Natural killer cell treated with Interleukin-12 subunit alpha and Interleukin-12 subunit beta and Interleukin-15 and Interleukin-18, amount 100 ng/mL, for 72 hours (primary cell): Measurements from ENCODE around the gene MRPS34. TPM values are rescaled to one million over a fixed set of nuclear protein-coding genes. Genes with fewer than 3 reads are reported as not detected.
A peak's percentile ranks its signal among the peaks of the same experiment; 100 is the strongest.
"Not testable (repeated sequence)": the region's sequence is repeated elsewhere in the genome, so short reads cannot be mapped to it uniquely, and the experiment has no call there.

Experiments
- ATAC-seq, 2 donors: fragments of 150-1000 bp; cut with Tn5 transposase in 1 of 2; sonication (Bioruptor Pico), chemical (Tn5 transposase) in 1 of 2; 2 replicates each; pipeline ENCODE4 v1.10.0; 2021
- DNase-seq: peaks from one replicate; pipeline ENCODE4 v3.0.0; 2022; ENCODE audit warnings: low spot score
- H3K27ac Mint-ChIP-seq, 2 donors: 1 replicate in 1 of 2; 2 replicates in 1 of 2; pipeline ENCODE4 v1.8.0; 2022; ENCODE audit warnings: mixed read lengths in 2 of 2, mild to moderate bottlenecking in 1 of 2, moderate library complexity in 1 of 2
- H3K27me3 Mint-ChIP-seq, 2 donors: 1 replicate in 1 of 2; 2 replicates in 1 of 2; pipeline ENCODE4 v1.8.0; 2022; ENCODE audit warnings: mixed read lengths in 2 of 2
- H3K36me3 Mint-ChIP-seq: one replicate; pipeline ENCODE4 v1.8.0; 2022; ENCODE audit warnings: mixed read lengths
- H3K4me1 Mint-ChIP-seq, 2 donors: 1 replicate in 1 of 2; 2 replicates in 1 of 2; pipeline ENCODE4 v1.8.0; 2022; ENCODE audit warnings: low read depth in 2 of 2, mixed read lengths in 2 of 2, mild to moderate bottlenecking in 1 of 2
- H3K4me3 Mint-ChIP-seq: one replicate; pipeline ENCODE4 v1.8.0; 2022; ENCODE audit warnings: mixed read lengths
- H3K9me3 Mint-ChIP-seq: 2 replicates; pipeline ENCODE4 v1.8.0; 2022; ENCODE audit warnings: mixed read lengths
- total RNA-seq, 2 donors: library from RNA; stranded (reverse); gene quantifications; one replicate each; pipeline ENCODE4 v1.2.3, GENCODE V29; 2022

MRPS34 gene
- total RNA-seq, 2 donors from 2014 or later, result 98.1 to 192 TPM

DNA sequence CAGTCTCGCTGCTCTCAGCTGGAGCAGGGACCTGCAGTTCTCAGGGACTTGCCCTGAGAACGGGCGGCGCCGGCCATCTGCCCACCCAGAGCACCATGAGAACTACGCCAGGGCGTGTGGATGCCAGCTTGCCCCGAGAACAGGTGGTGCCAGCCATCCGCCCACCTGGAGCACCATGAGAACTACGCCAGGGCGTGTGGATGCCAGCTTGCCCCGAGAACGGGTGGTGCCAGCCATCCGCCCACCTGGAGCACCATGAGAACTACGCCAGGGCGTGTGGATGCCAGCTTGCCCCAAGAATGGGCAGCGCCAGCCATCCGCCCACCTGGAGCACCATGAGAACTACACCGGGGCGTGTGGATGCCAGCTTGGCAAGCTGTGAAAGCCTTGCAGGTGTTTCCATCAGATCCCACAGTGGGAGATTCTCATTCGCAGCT, 40.4 kb downstream of the MRPS34 start:
- H3K36me3 Mint-ChIP-seq, DNase-seq, ATAC-seq, H3K4me1 Mint-ChIP-seq, H3K9me3 Mint-ChIP-seq, H3K4me3 Mint-ChIP-seq, H3K27me3 Mint-ChIP-seq, H3K27ac Mint-ChIP-seq: not testable (repeated sequence)

DNA sequence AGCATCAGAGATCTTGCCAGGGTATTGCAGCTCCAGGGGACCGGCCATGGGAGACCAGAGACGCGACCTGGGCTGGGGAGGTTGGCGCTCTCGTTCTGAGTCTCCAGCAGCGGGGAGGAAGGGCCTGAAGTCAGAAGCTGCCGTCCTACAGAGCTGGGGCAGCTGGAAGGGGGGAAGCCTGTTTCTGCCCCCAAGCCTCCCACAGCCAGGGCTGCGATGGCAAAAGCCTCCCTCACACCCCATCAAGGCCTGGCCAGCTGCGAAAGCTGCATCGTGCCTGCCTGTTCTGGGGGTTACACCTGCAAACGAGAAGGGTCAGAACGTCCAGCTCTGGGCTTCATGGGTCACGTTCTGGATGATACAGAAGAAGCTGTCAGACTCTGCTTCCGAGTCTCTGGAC, 40.9 kb downstream of the MRPS34 start:
- Mint-ChIP-seq H3K9me3 (no peaks in the 10 kb centered on the region), H3K36me3 (no peaks in the 10 kb centered on the region)

DNA sequence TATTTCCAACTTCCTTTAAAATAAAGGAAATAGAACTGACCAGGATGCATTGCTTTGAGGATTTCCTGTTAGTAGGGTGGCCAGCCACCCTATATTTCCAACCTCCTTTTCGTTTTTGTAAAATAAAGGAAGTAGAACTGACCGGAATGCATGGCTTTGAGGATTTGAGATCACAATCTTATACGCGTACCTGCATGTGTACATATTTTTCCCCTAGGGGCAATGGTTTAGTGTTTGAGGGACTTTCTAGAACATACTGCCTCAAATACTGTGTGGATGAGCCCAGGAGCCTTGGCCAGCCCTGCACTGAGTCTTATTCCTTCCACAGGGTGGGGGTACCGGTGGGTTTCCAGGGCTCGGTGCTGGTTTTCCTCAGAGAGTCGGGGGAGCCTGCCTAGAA, 41.3 kb downstream of the MRPS34 start:
- no peak for DNase-seq
- Mint-ChIP-seq H3K4me1 (peaks cover 7 to 8% of the 10 kb centered on the region in 2 donors), H3K4me3 (no peak overlapping the region), H3K27me3 (no peaks in the 10 kb centered on the region), H3K9me3 (no peaks in the 10 kb centered on the region), H3K36me3 (no peaks in the 10 kb centered on the region), H3K27ac (no peak overlapping the region)
- no peak for ATAC-seq

More for the DNA sequence above, 40.9 kb downstream of the MRPS34 start:
- DNase-seq (no peak), ATAC-seq (no peak)
- H3K27me3 Mint-ChIP-seq, result no peaks in the 10 kb centered on the region
- H3K4me3 Mint-ChIP-seq, result no peak overlapping the region
- H3K4me1 Mint-ChIP-seq, result peaks cover 3 to 5% of the 10 kb centered on the region in 2 donors
- H3K27ac Mint-ChIP-seq, result no peak overlapping the region

DNA sequence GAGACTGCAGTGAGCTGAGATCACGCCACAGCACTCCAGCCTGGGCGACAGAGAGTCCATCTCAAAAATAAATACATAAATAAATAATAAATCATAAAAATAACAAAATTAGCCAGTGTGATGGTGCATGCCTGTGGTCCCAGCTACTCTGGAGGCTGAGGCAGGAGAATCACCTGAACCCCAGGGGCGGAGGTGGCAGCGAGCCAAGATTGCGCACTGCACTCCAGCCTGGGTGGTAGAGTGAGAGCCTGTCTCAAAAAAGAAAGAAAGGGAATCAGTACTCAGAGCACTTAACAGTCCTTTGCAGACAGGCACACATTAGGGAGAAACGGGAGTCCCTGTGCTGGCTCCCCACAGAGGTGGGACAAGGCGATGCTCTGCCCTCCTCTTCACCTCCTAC, 41.9 kb downstream of the MRPS34 start:
- Mint-ChIP-seq H3K4me1 (peaks cover 7 to 8% of the 10 kb centered on the region in 2 donors), H3K9me3 (no peaks in the 10 kb centered on the region), H3K36me3 (no peaks in the 10 kb centered on the region), H3K4me3 (no peak overlapping the region), H3K27ac (no peak overlapping the region), H3K27me3 (no peaks in the 10 kb centered on the region)
- no peak for ATAC-seq
- DNase-seq, result no peak

DNA sequence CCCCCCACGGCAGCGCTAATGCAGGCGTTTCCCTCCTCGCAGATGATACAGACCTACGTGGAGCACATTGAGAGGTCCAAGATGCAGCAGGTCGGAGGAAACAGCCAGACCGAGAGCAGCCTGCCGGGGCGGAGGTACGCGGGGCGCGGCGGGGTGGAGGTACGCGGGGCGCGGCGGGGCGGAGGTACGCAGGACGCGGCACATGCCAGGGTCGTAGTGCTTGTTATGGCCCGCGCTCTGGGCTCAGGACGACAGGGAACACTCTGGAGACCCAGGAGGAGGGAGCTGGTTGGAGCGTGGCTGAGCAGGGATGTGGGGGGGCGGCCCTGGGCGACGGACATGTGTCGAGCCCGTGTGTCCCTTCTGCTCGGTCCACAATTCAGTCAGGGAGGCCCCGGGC, 43.5 kb downstream of the MRPS34 start:
- no peak for DNase-seq
- H3K4me1 Mint-ChIP-seq, result peaks cover 7 to 8% of the 10 kb centered on the region in 2 donors
- no peak for ATAC-seq
- H3K4me3 Mint-ChIP-seq, result no peak overlapping the region
- H3K27ac Mint-ChIP-seq, result no peak overlapping the region
- H3K9me3 Mint-ChIP-seq, result no peaks in the 10 kb centered on the region
- H3K27me3 Mint-ChIP-seq, result no peaks in the 10 kb centered on the region
- H3K36me3 Mint-ChIP-seq, result no peaks in the 10 kb centered on the region

DNA sequence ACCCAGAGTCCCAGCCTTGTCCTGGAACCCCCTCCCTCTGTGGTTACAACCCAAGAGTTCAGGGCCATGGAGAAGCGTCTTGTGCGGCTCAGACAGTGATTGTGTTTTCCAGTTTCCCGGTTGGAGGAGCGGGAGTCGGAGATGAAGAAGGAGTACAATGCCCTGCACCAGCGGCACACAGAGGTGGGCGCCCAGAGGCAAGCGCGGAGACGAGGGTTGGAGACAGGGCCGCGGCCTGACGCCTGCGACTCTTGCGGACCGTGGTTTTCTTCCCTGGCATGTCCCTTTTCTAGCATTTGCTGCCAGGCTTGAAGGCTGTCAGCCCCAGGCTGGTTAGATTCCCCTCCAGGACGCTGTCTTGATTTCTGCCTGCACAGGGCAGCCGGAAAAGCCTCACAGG, 43.9 kb downstream of the MRPS34 start:
- H3K4me3 Mint-ChIP-seq, result no peak overlapping the region
- ATAC-seq, result no peak
- no peak overlapping the region for H3K27ac Mint-ChIP-seq
- H3K36me3 Mint-ChIP-seq, result no peaks in the 10 kb centered on the region
- no peaks in the 10 kb centered on the region for H3K9me3 Mint-ChIP-seq
- peaks cover 7 to 8% of the 10 kb centered on the region in 2 donors for H3K4me1 Mint-ChIP-seq
- no peaks in the 10 kb centered on the region for H3K27me3 Mint-ChIP-seq
- no peak for DNase-seq

DNA sequence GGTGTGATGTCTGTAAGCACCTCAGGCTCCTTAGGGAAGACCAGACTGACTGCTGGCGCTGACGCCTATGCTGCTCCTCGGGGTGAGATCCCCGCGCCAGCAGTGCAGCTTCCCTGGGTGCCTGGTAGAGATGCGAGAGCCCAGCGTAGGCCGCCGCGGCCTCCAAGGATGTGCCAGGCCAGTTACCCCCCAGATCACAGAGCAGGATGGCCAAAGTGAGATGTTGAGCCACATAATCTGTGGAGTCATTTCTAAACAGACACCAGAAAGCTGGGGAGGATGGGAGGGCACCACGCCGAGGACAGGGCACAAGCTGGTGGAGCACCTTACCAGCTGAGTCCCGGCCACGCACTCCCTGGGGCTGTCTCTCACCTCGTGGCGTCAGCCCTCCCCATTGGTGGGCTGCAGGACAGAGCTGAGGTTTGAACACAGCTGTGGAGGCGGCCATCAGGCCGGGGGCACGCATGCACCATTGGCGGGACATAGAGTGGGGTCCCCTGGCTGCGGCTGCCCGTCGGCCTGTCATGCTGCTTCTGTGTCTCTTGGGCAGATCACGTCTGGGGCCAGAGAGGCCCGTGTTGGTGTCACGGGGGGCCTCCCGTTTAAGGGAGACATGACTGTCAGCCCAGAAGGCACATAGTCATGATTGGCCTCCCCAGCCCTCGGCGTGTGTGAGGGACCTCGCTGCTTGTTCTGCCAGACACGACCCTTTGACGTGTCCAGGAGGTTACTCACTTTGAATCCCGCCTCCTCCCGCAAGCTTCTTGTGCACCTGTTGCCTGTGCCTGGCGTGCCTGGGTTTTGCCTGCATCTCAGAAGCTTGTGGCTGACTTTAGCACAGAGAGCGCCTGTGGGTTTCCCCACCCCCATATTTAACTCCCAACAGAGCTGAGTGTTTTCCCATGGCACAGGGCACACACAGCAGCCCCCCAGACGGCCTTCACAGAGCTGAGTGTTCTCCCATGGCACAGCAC, 45.0 kb downstream of the MRPS34 start:
- Mint-ChIP-seq H3K27me3 (no peaks in the 10 kb centered on the region), H3K9me3 (no peaks in the 10 kb centered on the region), H3K27ac (no peak overlapping the region), H3K36me3 (no peaks in the 10 kb centered on the region), H3K4me3 (no peak overlapping the region), H3K4me1 (peaks cover 14 to 15% of the 10 kb centered on the region in 2 donors)
- ATAC-seq (no peak), DNase-seq (no peak)

DNA sequence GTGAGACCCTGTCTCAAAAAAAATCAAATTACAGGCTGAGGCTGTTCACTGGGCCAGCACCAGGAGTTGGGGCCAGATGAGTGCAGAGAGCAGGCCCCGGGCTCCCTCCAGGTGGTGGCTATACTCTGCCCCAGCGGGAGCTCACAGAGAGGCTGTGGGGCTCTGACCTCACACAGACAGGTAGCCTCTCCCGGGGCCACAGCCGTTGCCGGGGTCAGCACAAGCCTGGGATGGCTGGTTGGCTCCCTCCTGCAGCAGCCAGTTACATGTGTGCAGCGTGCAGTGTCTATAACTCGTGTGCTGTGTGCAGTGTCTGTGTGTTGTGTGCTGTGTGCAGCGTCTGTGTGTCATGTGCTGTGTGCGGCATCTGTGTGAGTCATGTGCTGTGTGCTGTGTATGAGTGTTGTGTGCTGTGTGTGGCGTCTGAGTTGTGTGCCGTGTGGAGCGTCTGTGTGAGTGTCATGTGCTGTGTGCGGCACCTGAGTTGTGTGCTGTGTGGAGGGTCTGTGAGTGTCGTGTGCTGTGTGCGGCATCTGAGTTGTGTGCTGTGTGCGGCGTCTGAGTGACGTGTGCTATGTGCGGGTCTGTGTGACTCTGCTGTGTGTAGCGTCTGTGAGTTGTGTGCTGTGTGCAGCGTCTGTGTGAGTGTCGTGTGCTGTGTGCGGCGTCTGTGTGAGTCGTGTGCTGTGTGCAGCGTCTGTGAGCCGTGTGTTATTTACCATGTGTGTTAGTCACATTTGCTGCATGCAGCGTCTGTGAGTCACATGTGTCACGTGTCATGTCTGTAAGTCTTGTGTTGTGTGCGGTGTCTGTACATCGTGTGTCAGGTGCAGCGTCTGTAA, 46.1 kb downstream of the MRPS34 start:
- no peaks in the 10 kb centered on the region for H3K9me3 Mint-ChIP-seq
- no peak overlapping the region for H3K27ac Mint-ChIP-seq
- no peak overlapping the region for H3K4me3 Mint-ChIP-seq
- H3K4me1 Mint-ChIP-seq, result peaks cover 18 to 20% of the 10 kb centered on the region in 2 donors
- ATAC-seq (no peak), DNase-seq (no peak)
- H3K36me3 Mint-ChIP-seq, result no peaks in the 10 kb centered on the region
- H3K27me3 Mint-ChIP-seq, result no peaks in the 10 kb centered on the region

DNA sequence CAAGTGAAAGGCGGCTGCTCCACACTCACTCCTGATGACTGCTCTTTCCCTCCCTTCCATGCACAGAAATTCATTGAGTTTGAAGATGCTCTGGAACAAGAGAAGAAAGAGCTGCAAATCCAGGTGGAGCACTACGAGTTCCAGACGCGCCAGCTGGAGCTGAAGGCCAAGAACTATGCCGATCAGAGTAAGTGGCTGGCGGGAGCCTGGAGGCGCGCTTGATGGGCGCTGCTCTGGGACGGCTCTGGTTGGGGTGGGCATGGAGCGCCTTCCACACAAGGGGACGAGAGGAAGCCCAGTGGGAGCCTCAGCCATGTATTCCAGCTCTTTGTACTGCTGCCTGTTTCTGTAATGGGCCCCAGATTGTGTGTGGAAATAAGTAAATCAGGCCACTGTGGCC, 48.4 kb downstream of the MRPS34 start:
- peaks cover 24 to 30% of the 10 kb centered on the region in 2 donors for H3K4me1 Mint-ChIP-seq
- no peak for DNase-seq
- no peaks in the 10 kb centered on the region for H3K36me3 Mint-ChIP-seq
- no peak for ATAC-seq
- H3K4me3 Mint-ChIP-seq, result no peak overlapping the region
- H3K27me3 Mint-ChIP-seq, result no peaks in the 10 kb centered on the region
- no peak overlapping the region for H3K27ac Mint-ChIP-seq
- H3K9me3 Mint-ChIP-seq, result no peaks in the 10 kb centered on the region

DNA sequence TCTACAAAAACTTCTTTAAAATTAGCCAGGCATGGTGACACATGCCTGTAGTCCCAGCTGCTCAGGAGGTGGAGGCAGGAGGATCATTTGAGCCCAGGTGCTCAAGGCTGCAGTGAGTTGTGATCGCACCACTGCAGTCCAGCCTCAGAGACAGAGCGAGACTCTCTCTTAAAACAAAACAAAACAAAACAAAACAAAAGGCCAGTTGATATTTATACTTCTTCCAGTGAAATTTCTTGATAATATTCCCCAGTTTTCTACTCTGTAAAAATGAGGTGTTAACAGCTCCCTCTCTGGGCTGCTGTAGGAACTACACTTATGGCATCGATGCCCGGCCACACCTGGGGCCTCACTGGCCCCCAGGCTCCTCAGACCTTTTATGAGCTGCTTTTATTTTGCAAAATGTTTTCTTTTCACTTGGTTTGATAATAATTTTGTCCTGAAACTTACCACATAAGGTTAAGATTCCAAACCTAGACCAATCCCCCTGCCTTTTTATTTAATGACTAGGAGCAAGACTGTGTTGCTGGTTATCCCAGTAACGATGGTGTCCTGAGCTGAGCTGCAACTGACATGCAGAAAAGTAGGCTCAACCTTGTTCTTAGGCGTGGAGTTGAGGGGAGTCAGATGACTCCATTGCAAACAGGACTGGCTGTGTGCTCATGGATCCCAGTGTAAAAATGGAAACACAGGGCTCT, 49.3 kb downstream of the MRPS34 start:
- Mint-ChIP-seq H3K9me3 (no peaks in the 10 kb centered on the region), H3K27me3 (no peaks in the 10 kb centered on the region), H3K4me1 (peaks cover 29 to 36% of the 10 kb centered on the region in 2 donors), H3K27ac (peak overlapping the region in 1 of 2 donors; percentile 58), H3K4me3 (peak overlapping the region; percentile 26), H3K36me3 (no peaks in the 10 kb centered on the region)
- DNase-seq (no peak), ATAC-seq (no peak)

Other genes with a start within 250 kb of the MRPS34 start
- gene TMEM204, start 239.5 kb downstream of the MRPS34 start, total RNA-seq, result 10 to 100 TPM in 1 of 2 donors, 1 to 10 TPM in 1; 2.8 to 10.7 TPM
- gene IFT140, start 161.1 kb downstream of the MRPS34 start, total RNA-seq, result 1 to 10 TPM; 5.1 to 7.0 TPM
- gene CRAMP1, start 160.8 kb downstream of the MRPS34 start, total RNA-seq, result 10 to 100 TPM; 33.3 to 35.3 TPM
- 10 to 100 TPM; 56.1 to 61.1 TPM for gene JPT2, start 94.9 kb downstream of the MRPS34 start, total RNA-seq
- 100 to 1,000 TPM in 1 of 2 donors, 10 to 100 TPM in 1; 92.8 to 132 TPM for gene MAPK8IP3, start 66.9 kb downstream of the MRPS34 start, total RNA-seq
- gene NME3, start 1.6 kb downstream of the MRPS34 start, total RNA-seq, result 10 to 100 TPM; 37.4 to 46.4 TPM
- 10 to 100 TPM; 34.8 to 55.0 TPM for gene EME2, start 324 bp downstream of the MRPS34 start, total RNA-seq
- 10 to 100 TPM; 26.9 to 30.1 TPM for gene SPSB3, start 9.4 kb upstream of the MRPS34 start, total RNA-seq
- gene NUBP2, start 9.8 kb upstream of the MRPS34 start, total RNA-seq, result 10 to 100 TPM; 47.9 to 81.8 TPM
- gene IGFALS, start 20.6 kb upstream of the MRPS34 start, total RNA-seq, result under 1 TPM in 1 of 2 donors, not detected in 1; 0.12 TPM
- gene HAGH, start 53.7 kb upstream of the MRPS34 start, total RNA-seq, result 10 to 100 TPM; 39.5 to 47.5 TPM
- gene FAHD1, start 54.1 kb upstream of the MRPS34 start, total RNA-seq, result 10 to 100 TPM; 13.9 to 14.5 TPM
- not detected for gene MEIOB, start 99.0 kb upstream of the MRPS34 start, total RNA-seq
- gene HS3ST6, start 145.3 kb upstream of the MRPS34 start, total RNA-seq, result not detected
- 10 to 100 TPM; 24.3 to 24.7 TPM for gene MSRB1, start 170.1 kb upstream of the MRPS34 start, total RNA-seq
- 1 to 10 TPM in 1 of 2 donors, not detected in 1; 1.5 TPM for gene RPL3L, start 181.6 kb upstream of the MRPS34 start, total RNA-seq
- gene NDUFB10, start 186.4 kb upstream of the MRPS34 start, total RNA-seq, result 100 to 1,000 TPM in 1 of 2 donors, 10 to 100 TPM in 1; 95.0 to 103 TPM
- gene RPS2, start 191.7 kb upstream of the MRPS34 start, total RNA-seq, result 1,000 to 10,000 TPM; 2,056 to 2,952 TPM
- not detected for gene RNF151, start 193.7 kb upstream of the MRPS34 start, total RNA-seq
- gene TBL3, start 198.9 kb upstream of the MRPS34 start, total RNA-seq, result 10 to 100 TPM; 39.3 to 78.3 TPM
- not detected for gene NOXO1, start 208.3 kb upstream of the MRPS34 start, total RNA-seq
- gene GFER, start 211.1 kb upstream of the MRPS34 start, total RNA-seq, result 10 to 100 TPM; 31.9 to 41.7 TPM
- gene SYNGR3, start 216.8 kb upstream of the MRPS34 start, total RNA-seq, result 10 to 100 TPM; 21.3 to 43.6 TPM
- 100 to 1,000 TPM in 1 of 2 donors, 10 to 100 TPM in 1; 83.1 to 163 TPM for gene ZNF598, start 236.7 kb upstream of the MRPS34 start, total RNA-seq
- gene NPW, start 246.7 kb upstream of the MRPS34 start, total RNA-seq, result 1 to 10 TPM; 1.5 to 3.5 TPM